ENCODE results near the gene SCIN. TPM values are rescaled to one million over a fixed set of nuclear protein-coding genes. Genes with fewer than 3 reads are reported as not detected.
"Not testable (repeated sequence)": the region's sequence is repeated elsewhere in the genome, so short reads cannot be mapped to it uniquely, and the experiment has no call there.

SCIN gene
- total and polyA plus RNA-seq, 4 donors, result 0.23 to 9.1 (median 2.9) TPM

GRCh38 chr7:12689451-12689850 is 118.9 kb downstream of the SCIN start:
- H3K36me3 ChIP-seq (ENCODE audit: control insufficient read depth in 1 of 2, insufficient read depth in 2 of 2, low read length in 1 of 2), result no peaks in the 10 kb centered on the region
- H3K27ac ChIP-seq (ENCODE audit: low read depth in 1 of 2, low read length in 2 of 2), result no peak overlapping the region
- H3K27me3 ChIP-seq (ENCODE audit: control insufficient read depth in 1 of 2, insufficient read depth in 2 of 2, low read length in 1 of 2), result no peaks in the 10 kb centered on the region
- ATAC-seq (ENCODE audit: low FRiP score) (no peak), DNase-seq (no peak)
- no peaks in the 10 kb centered on the region for H3K4me1 ChIP-seq (ENCODE audit: control insufficient read depth in 1 of 2, insufficient read depth in 2 of 2, low read length in 2 of 2)
- no peaks in the 10 kb centered on the region for H3K9me3 ChIP-seq (ENCODE audit: control insufficient read depth, low read length)
- intact Hi-C loops (cut with DNase I), result loop anchor here (5.0 to 10.0 kb wide), 2 partner anchors 195 to 573 kb away; no protein-coding TSS in a partner anchor
- no peak overlapping the region for H3K4me3 ChIP-seq (ENCODE audit: low read length in 2 of 2)
- 75 to 76% methylated on average over 2 of the region's 2 CpGs for WGBS, 2 donors

- intact Hi-C loops (cut with DNase I), result no loop called here
- H3K27ac ChIP-seq (ENCODE audit: low read depth in 1 of 2, low read length in 2 of 2), result no peak overlapping the region
- H3K4me1 ChIP-seq (ENCODE audit: control insufficient read depth in 1 of 2, insufficient read depth in 2 of 2, low read length in 2 of 2), result no peaks in the 10 kb centered on the region
- H3K27me3 ChIP-seq (ENCODE audit: control insufficient read depth in 1 of 2, insufficient read depth in 2 of 2, low read length in 1 of 2), result no peaks in the 10 kb centered on the region
- H3K9me3 ChIP-seq (ENCODE audit: control insufficient read depth, low read length), result no peaks in the 10 kb centered on the region
- 96 to 97% methylated on average over 1 of the region's 1 CpG for WGBS, 2 donors
- H3K4me3 ChIP-seq (ENCODE audit: low read length in 2 of 2), result no peak overlapping the region
- ATAC-seq (ENCODE audit: low FRiP score) (no peak), DNase-seq (no peak)
- no peaks in the 10 kb centered on the region for H3K36me3 ChIP-seq (ENCODE audit: control insufficient read depth in 1 of 2, insufficient read depth in 2 of 2, low read length in 1 of 2)
These were observed 119.7 kb downstream of the SCIN start for GRCh38 chr7:12690041-12690878.

GRCh38 chr7:12691388-12691787 is 120.9 kb downstream of the SCIN start:
- H3K27ac ChIP-seq (ENCODE audit: low read depth in 1 of 2, low read length in 2 of 2); H3K4me1 ChIP-seq (ENCODE audit: control insufficient read depth in 1 of 2, insufficient read depth in 2 of 2, low read length in 2 of 2); H3K27me3 ChIP-seq (ENCODE audit: control insufficient read depth in 1 of 2, insufficient read depth in 2 of 2, low read length in 1 of 2); ATAC-seq (ENCODE audit: low FRiP score); H3K4me3 ChIP-seq (ENCODE audit: low read length in 2 of 2); H3K36me3 ChIP-seq (ENCODE audit: control insufficient read depth in 1 of 2, insufficient read depth in 2 of 2, low read length in 1 of 2); H3K9me3 ChIP-seq (ENCODE audit: control insufficient read depth, low read length); intact Hi-C loops (cut with DNase I); DNase-seq: not testable (repeated sequence)
- 95 to 98% methylated on average over 3 of the region's 3 CpGs for WGBS, 2 donors

GRCh38 chr7:12692035-12692434 is 121.5 kb downstream of the SCIN start:
- H3K36me3 ChIP-seq (ENCODE audit: control insufficient read depth in 1 of 2, insufficient read depth in 2 of 2, low read length in 1 of 2), result no peaks in the 10 kb centered on the region
- no peaks in the 10 kb centered on the region for H3K4me1 ChIP-seq (ENCODE audit: control insufficient read depth in 1 of 2, insufficient read depth in 2 of 2, low read length in 2 of 2)
- intact Hi-C loops (cut with DNase I), result no loop called here
- no peak overlapping the region for H3K27ac ChIP-seq (ENCODE audit: low read depth in 1 of 2, low read length in 2 of 2)
- DNase-seq (no peak), ATAC-seq (ENCODE audit: low FRiP score) (no peak)
- H3K27me3 ChIP-seq (ENCODE audit: control insufficient read depth in 1 of 2, insufficient read depth in 2 of 2, low read length in 1 of 2), result no peaks in the 10 kb centered on the region
- H3K9me3 ChIP-seq (ENCODE audit: control insufficient read depth, low read length), result no peaks in the 10 kb centered on the region
- no peak overlapping the region for H3K4me3 ChIP-seq (ENCODE audit: low read length in 2 of 2)
- 89 to 92% methylated on average over 1 of the region's 1 CpG for WGBS, 2 donors

- no peaks in the 10 kb centered on the region for H3K9me3 ChIP-seq (ENCODE audit: control insufficient read depth, low read length)
- no peaks in the 10 kb centered on the region for H3K27me3 ChIP-seq (ENCODE audit: control insufficient read depth in 1 of 2, insufficient read depth in 2 of 2, low read length in 1 of 2)
- H3K4me1 ChIP-seq (ENCODE audit: control insufficient read depth in 1 of 2, insufficient read depth in 2 of 2, low read length in 2 of 2), result no peaks in the 10 kb centered on the region
- DNase-seq, result no peak
- no peak overlapping the region for H3K27ac ChIP-seq (ENCODE audit: low read depth in 1 of 2, low read length in 2 of 2)
- H3K4me3 ChIP-seq (ENCODE audit: low read length in 2 of 2), result no peak overlapping the region
- no peaks in the 10 kb centered on the region for H3K36me3 ChIP-seq (ENCODE audit: control insufficient read depth in 1 of 2, insufficient read depth in 2 of 2, low read length in 1 of 2)
- WGBS, 2 donors, result 50 to 65% methylated on average over 3 of the region's 3 CpGs
- no peak for ATAC-seq (ENCODE audit: low FRiP score)
- intact Hi-C loops (cut with DNase I), result no loop called here
These were observed 122.1 kb downstream of the SCIN start for GRCh38 chr7:12692479-12693259.

- WGBS, 2 donors, result 46 to 74% methylated on average over 1 of the region's 1 CpG
These were observed 124.3 kb downstream of the SCIN start for GRCh38 chr7:12694817-12695216.

GRCh38 chr7:12695965-12696364 is 125.4 kb downstream of the SCIN start:
- H3K4me3 ChIP-seq (ENCODE audit: low read length in 2 of 2), result no peak overlapping the region
- DNase-seq, result no peak
- no peaks in the 10 kb centered on the region for H3K9me3 ChIP-seq (ENCODE audit: control insufficient read depth, low read length)
- H3K27me3 ChIP-seq (ENCODE audit: control insufficient read depth in 1 of 2, insufficient read depth in 2 of 2, low read length in 1 of 2), result no peaks in the 10 kb centered on the region
- intact Hi-C loops (cut with DNase I), result no loop called here
- no peaks in the 10 kb centered on the region for H3K4me1 ChIP-seq (ENCODE audit: control insufficient read depth in 1 of 2, insufficient read depth in 2 of 2, low read length in 2 of 2)
- H3K27ac ChIP-seq (ENCODE audit: low read depth in 1 of 2, low read length in 2 of 2), result no peak overlapping the region
- 91 to 96% methylated on average over 1 of the region's 1 CpG for WGBS, 2 donors
- no peaks in the 10 kb centered on the region for H3K36me3 ChIP-seq (ENCODE audit: control insufficient read depth in 1 of 2, insufficient read depth in 2 of 2, low read length in 1 of 2)
- ATAC-seq (ENCODE audit: low FRiP score), result no peak

More at GRCh38 chr7:12694817-12695216, 124.3 kb downstream of the SCIN start:
- intact Hi-C loops (cut with DNase I), result no loop called here
- Histone ChIP-seq H3K36me3 (ENCODE audit: control insufficient read depth in 1 of 2, insufficient read depth in 2 of 2, low read length in 1 of 2) (no peaks in the 10 kb centered on the region), H3K27me3 (ENCODE audit: control insufficient read depth in 1 of 2, insufficient read depth in 2 of 2, low read length in 1 of 2) (no peaks in the 10 kb centered on the region), H3K4me1 (ENCODE audit: control insufficient read depth in 1 of 2, insufficient read depth in 2 of 2, low read length in 2 of 2) (no peaks in the 10 kb centered on the region), H3K9me3 (ENCODE audit: control insufficient read depth, low read length) (no peaks in the 10 kb centered on the region), H3K27ac (ENCODE audit: low read depth in 1 of 2, low read length in 2 of 2) (no peak overlapping the region), H3K4me3 (ENCODE audit: low read length in 2 of 2) (no peak overlapping the region)
- DNase-seq (no peak), ATAC-seq (ENCODE audit: low FRiP score) (no peak)

GRCh38 chr7:12699299-12699698 is 128.8 kb downstream of the SCIN start:
- Histone ChIP-seq H3K27me3 (ENCODE audit: control insufficient read depth in 1 of 2, insufficient read depth in 2 of 2, low read length in 1 of 2) (no peaks in the 10 kb centered on the region), H3K27ac (ENCODE audit: low read depth in 1 of 2, low read length in 2 of 2) (no peak overlapping the region), H3K36me3 (ENCODE audit: control insufficient read depth in 1 of 2, insufficient read depth in 2 of 2, low read length in 1 of 2) (no peaks in the 10 kb centered on the region), H3K9me3 (ENCODE audit: control insufficient read depth, low read length) (no peaks in the 10 kb centered on the region), H3K4me1 (ENCODE audit: control insufficient read depth in 1 of 2, insufficient read depth in 2 of 2, low read length in 2 of 2) (no peaks in the 10 kb centered on the region), H3K4me3 (ENCODE audit: low read length in 2 of 2) (no peak overlapping the region)
- DNase-seq, result no peak
- intact Hi-C loops (cut with DNase I), result no loop called here
- 91 to 95% methylated on average over 10 of the region's 10 CpGs for WGBS, 2 donors
- ATAC-seq (ENCODE audit: low FRiP score), result no peak
